GM10248 (cell line): ENCODE measurements around the gene AHNAK.

Experiments used
- CTCF ChIA-PET: fragments of 300-600 bp; sonication (Branson Sonifier 250); formaldehyde crosslinking; extraction: SDS; loops from one replicate; lab custom pipeline; 2021; ENCODE audit warnings: antibody characterized with exemption; lab: Yijun Ruan, JAX
- POLR2A ChIA-PET: fragments of 350-650 bp; sonication (Branson Sonifier 250); formaldehyde crosslinking; extraction: SDS; loops from one replicate; lab custom pipeline; 2020; ENCODE audit warnings: antibody characterized with exemption; lab: Yijun Ruan, JAX
- DNase-seq: peaks from one replicate; pipeline ENCODE4 v3.0.0; 2012; ENCODE audit errors: extremely low spot score
- TF ChIP-seq, protein P1 (sequence below): IDR thresholded peaks from 2 replicates; pipeline ENCODE4 v1.5.1; 2012; ENCODE audit warnings: mild to moderate bottlenecking, low read depth; ENCODE audit errors: extremely low read depth, missing control alignments, control extremely low read depth

Gene AHNAK

DNA sequence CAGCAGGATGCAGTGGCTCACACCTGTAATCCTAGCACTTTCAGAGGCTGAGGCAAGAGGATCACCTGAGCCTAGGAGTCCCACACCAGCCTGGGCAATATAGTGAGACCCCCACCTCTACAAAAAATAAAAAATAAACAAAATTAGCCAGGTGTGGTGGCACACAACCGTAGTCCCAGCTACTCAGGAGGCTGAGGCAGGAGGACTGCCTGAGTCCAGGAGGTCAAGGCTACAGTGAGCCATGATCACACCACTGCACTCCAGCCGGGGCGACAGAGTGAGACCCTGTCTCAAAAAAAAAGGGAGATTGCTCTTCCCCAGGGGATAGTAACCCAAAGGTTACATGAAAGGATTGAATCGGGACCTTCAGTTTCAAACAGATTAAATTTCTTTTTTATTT, 54.0 kb downstream of the AHNAK start:
- DNase-seq, result no peak
- ChIA-PET POLR2A (no interaction called here), CTCF (interaction anchor here (2.2 kb wide), 1 partner anchor 50 kb away, joined by 9 read pairs; no protein-coding TSS in a partner anchor)
- TF ChIP-seq, protein P1, sequence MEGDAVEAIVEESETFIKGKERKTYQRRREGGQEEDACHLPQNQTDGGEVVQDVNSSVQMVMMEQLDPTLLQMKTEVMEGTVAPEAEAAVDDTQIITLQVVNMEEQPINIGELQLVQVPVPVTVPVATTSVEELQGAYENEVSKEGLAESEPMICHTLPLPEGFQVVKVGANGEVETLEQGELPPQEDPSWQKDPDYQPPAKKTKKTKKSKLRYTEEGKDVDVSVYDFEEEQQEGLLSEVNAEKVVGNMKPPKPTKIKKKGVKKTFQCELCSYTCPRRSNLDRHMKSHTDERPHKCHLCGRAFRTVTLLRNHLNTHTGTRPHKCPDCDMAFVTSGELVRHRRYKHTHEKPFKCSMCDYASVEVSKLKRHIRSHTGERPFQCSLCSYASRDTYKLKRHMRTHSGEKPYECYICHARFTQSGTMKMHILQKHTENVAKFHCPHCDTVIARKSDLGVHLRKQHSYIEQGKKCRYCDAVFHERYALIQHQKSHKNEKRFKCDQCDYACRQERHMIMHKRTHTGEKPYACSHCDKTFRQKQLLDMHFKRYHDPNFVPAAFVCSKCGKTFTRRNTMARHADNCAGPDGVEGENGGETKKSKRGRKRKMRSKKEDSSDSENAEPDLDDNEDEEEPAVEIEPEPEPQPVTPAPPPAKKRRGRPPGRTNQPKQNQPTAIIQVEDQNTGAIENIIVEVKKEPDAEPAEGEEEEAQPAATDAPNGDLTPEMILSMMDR, result no peak

DNA sequence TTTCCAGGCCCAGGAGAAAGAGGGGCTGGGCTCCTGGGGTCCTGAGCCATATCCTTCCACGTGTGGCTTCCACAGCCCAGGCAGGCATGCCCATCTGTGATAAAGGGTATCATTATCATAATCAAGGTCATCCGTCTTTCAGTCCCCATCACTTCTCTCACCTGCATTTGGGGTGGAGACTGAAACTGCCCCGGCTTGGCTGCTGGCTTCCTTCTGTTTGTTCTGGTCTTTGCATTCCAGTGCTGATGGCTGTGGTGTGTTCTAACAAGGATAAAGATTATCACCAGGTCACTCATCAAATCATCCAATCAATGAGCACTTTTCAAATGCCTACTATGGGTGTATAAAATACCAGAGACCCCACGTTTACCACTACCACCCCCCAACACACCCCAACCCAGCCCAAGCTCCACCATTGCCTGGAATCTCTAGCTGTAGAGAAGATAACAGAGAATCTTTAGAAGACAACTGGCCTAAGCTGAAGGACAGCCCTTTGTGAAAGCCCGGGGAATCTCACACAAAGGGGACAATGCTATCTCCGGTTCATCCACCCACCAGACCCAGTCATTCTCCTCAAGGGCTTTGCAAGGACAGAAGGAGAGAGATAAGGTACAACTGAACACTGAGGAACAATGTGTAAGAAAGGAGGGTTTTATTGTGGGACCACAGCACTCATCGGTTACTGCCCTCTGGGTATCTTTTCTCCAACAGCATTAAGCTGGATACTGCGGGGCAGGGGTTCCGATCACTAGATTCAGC, 54.9 kb downstream of the AHNAK start:
- DNase-seq, result peak; percentile 4
- TF ChIP-seq, protein P1, result no peak
- ChIA-PET POLR2A (no interaction called here), CTCF (no interaction called here)

DNA sequence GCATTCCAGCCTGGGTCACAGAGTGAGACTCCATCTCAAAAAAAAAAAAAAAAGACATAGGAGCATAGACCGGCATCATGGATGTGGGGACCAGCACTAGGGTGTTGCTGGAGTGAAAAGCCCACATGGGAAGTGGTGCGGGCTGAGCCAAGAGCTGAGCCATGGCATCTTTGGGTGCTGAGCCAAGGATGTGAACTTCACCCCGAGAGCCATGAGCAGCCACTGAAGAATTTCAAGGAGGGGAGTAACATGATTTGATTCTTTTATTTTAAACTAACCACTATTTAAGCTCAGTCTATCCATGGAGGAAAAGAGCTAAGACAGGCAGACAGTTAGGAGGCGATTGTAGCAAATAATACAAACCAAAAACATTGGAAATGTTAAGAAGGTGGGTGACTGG, 57.4 kb downstream of the AHNAK start:
- ChIA-PET CTCF (no interaction called here), POLR2A (no interaction called here)
- no peak for DNase-seq
- TF ChIP-seq, protein P1, result no peak

DNA sequence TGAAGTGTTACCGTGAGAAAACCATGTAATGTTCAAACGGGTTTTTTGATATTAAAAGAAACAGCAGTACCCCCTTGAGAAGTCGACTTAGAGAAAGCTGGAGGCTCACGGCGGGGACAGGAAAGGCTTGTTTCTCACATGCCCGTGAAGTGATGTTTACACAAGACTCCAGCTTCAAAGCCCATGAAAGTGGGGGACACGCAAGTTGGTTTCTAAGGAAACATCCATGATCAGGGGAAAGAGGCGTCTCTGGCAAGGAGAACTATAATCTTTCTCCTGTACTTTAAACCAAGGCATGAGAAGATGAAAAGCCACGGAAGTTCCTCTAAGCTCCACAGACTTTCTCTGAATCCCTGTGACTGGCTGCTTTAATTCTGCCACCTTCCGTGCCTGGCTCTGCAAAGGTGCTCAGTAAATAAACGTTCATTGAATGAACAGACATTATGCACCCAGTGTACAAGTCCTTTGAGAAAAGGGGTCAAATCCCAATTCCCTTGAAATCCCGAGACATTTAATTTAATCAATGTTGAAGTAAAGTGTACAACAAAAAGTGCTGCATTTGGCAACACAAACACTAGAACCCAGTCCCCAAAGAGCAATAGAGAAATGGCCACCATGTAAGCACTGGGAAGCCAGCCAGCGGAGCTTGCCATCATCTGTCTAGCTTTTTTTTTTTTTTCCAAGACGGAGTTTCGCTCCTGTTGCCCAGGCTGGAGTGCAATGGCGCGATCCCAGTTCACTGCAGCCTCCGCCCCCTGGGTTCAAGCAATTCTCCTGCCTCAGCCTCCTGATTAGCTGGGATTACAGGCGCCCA, 58.7 kb downstream of the AHNAK start:
- DNase-seq, result no peak
- TF ChIP-seq, protein P1, result no peak
- CTCF ChIA-PET, result interaction anchor here (1.0 to 1.7 kb wide), 4 partner anchors 13 to 93 kb away, joined by 3 to 7 read pairs (median 4); no protein-coding TSS in a partner anchor
- POLR2A ChIA-PET, result no interaction called here

DNA sequence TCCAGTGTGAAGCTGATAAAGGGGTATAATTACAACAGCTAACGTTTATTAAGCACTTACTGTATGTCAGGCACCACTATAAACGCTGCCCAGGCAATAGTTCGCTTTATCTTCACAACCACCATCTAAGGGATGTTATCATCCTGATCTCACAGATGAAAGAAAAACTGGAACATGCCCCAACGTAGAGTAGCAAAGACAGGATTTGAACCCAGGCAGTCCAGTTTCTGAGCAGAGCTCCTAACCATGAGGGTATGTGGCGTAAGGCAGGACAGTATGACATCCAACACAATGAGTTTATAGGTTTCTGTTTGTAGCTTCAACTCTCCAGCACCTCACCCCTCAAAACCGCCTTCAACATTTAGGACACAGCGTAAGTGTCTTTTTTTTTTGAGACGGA, 59.5 kb downstream of the AHNAK start:
- TF ChIP-seq, protein P1, result no peak
- no peak for DNase-seq
- CTCF ChIA-PET, result interaction anchor here (1.0 to 1.7 kb wide), 5 partner anchors 12 to 173 kb away, joined by 3 to 7 read pairs (median 4); no protein-coding TSS in a partner anchor
- POLR2A ChIA-PET, result no interaction called here

DNA sequence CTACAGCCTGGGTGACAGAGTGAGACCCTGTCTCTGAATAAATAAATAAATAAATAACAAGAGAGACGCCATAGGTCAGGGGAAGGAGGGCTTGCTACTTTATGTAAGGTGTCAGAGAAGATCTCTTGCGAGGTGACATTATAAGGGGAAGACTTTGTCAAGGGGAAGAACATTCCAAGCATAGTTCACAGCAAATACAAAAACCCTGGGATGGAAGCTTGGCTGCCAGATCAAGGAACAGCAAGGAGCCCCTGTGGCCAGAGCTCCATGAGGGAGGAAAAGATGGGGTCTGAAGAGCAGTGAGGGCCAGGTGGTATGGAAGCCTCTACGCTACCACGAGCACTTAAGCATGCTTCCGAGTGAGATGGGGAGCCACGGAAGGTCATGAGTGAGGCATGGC, 62.3 kb downstream of the AHNAK start:
- ChIA-PET CTCF (interaction anchor here (1.0 to 1.6 kb wide), 2 partner anchors 10 to 58 kb away, joined by 3 to 4 read pairs; no protein-coding TSS in a partner anchor), POLR2A (no interaction called here)
- DNase-seq, result no peak
- TF ChIP-seq, protein P1, result no peak
